OCI-LY7 (cell line): ENCODE measurements around the gene ZNF423. TPM values are rescaled to one million over a fixed set of nuclear protein-coding genes. Genes with fewer than 3 reads are reported as not detected.

Experiments used
- BruUV-seq: library from RNA; stranded (reverse); fragments of 400-500 nt; replicated peaks from 2 replicates; lab custom pipeline; 2021; lab: Mats Ljungman, UMichigan
- CTCF ChIA-PET: fragments of 300-600 bp; sonication (Branson Sonifier 250); formaldehyde crosslinking; loops from one replicate; lab custom pipeline; 2022; ENCODE audit warnings: antibody characterized with exemption; ENCODE audit not compliant: unreplicated experiment; lab: Charles Lee
- POLR2A ChIA-PET: fragments of 300-600 bp; sonication (Branson Sonifier 250); formaldehyde crosslinking; loops from one replicate; lab custom pipeline; 2022; ENCODE audit warnings: antibody characterized with exemption; lab: Charles Lee
- DNase-seq: peaks from one replicate; pipeline ENCODE4 v3.0.0-alpha.2; 2015; ENCODE audit warnings: low spot score
- H2AFZ ChIP-seq: fragments of 200-600 bp; sonication (generic), shearing (Covaris generic); 2 replicates; pipeline ENCODE4 v1.6.1; 2014; ENCODE audit warnings: mild to moderate bottlenecking, antibody characterized with exemption, low read length, moderate library complexity
- H3K27ac ChIP-seq: fragments of 200-600 bp; sonication (generic); 2 replicates; pipeline ENCODE4 v1.5.1; 2014; ENCODE audit warnings: mixed run types, low read depth, mild to moderate bottlenecking, moderate library complexity, low read length, inconsistent platforms; ENCODE audit not compliant: poor library complexity, severe bottlenecking
- H3K36me3 ChIP-seq: fragments of 200-600 bp; sonication (generic); 2 replicates; pipeline ENCODE4 v1.6.1; 2014; ENCODE audit warnings: mild to moderate bottlenecking, antibody characterized with exemption, low read length, moderate library complexity, mixed read lengths; ENCODE audit not compliant: insufficient read depth
- H3K4me1 ChIP-seq: fragments of 200-600 bp; sonication (generic); 2 replicates; pipeline ENCODE4 v1.5.1; 2014; ENCODE audit warnings: mild to moderate bottlenecking, low read length; ENCODE audit not compliant: insufficient read depth, poor library complexity, severe bottlenecking
- H3K4me2 ChIP-seq: fragments of 200-600 bp; sonication (generic); 2 replicates; pipeline ENCODE4 v1.6.1; 2014; ENCODE audit warnings: mild to moderate bottlenecking, low read length
- H3K4me3 ChIP-seq: fragments of 200-600 bp; sonication (generic); 2 replicates; pipeline ENCODE4 v1.5.1; 2014; ENCODE audit warnings: mild to moderate bottlenecking, low read depth, low read length; ENCODE audit not compliant: poor library complexity, severe bottlenecking
- H3K79me2 ChIP-seq: fragments of 200-600 bp; sonication (generic); 2 replicates; pipeline ENCODE4 v1.6.1; 2016; ENCODE audit warnings: low read depth, mild to moderate bottlenecking, low read length, moderate library complexity, mixed read lengths; ENCODE audit not compliant: insufficient read depth
- H3K9me2 ChIP-seq: fragments of 200-600 bp; sonication (generic); 2 replicates; pipeline ENCODE4 v1.6.1; 2016; ENCODE audit warnings: mild to moderate bottlenecking, low read length, mixed read lengths; ENCODE audit not compliant: insufficient read depth
- H3K9me3 ChIP-seq: fragments of 200-600 bp; sonication (generic); 2 replicates; pipeline ENCODE4 v1.6.1; 2014; ENCODE audit warnings: mild to moderate bottlenecking, mixed run types, low read length, mixed read lengths
- H4K20me1 ChIP-seq: fragments of 200-600 bp; sonication (generic); 2 replicates; pipeline ENCODE4 v1.6.1; 2014; ENCODE audit warnings: mild to moderate bottlenecking, antibody characterized with exemption, low read length, moderate library complexity, mixed read lengths; ENCODE audit not compliant: insufficient read depth
- CTCF ChIP-seq: fragments of 200-600 bp; sonication (generic); conservative IDR thresholded peaks from 2 replicates; pipeline ENCODE4 v1.5.1; 2014; ENCODE audit warnings: mild to moderate bottlenecking, antibody characterized with exemption, low read length, moderate library complexity, mixed read lengths
- EZH2phosphoT487 ChIP-seq: fragments of 200-600 bp; sonication (generic); IDR thresholded peaks from 2 replicates; pipeline ENCODE4 v1.6.1; 2018; ENCODE audit warnings: low read depth, borderline replicate concordance, mild to moderate bottlenecking, mixed run types, antibody characterized with exemption, low read length, moderate library complexity, mixed read lengths
- intact Hi-C: fragments of 100-400 bp; cut with micrococcal nuclease; formaldehyde crosslinking; loops from one replicate; pipeline ENCODE4 v1.10.0; 2022; ENCODE audit not compliant: unreplicated experiment
- small RNA-seq: library from RNA; depleted of rRNA; stranded (forward); fragments of <200 nt; gene quantifications from one replicate; pipeline ENCODE3, GENCODE V24; 2014
- total RNA-seq, 2 experiments: library from RNA; depleted of rRNA in 1 of 2; stranded (reverse); fragments of >200 nt in 1 of 2; shearing (Covaris generic) in 1 of 2; gene quantifications; 2 replicates each; pipeline ENCODE4 v1.2.3, GENCODE V29; 2014 to 2022

ZNF423 gene
- total RNA-seq, 2 experiments from 2014 or later, result 0.09 to 0.13 TPM

DNA sequence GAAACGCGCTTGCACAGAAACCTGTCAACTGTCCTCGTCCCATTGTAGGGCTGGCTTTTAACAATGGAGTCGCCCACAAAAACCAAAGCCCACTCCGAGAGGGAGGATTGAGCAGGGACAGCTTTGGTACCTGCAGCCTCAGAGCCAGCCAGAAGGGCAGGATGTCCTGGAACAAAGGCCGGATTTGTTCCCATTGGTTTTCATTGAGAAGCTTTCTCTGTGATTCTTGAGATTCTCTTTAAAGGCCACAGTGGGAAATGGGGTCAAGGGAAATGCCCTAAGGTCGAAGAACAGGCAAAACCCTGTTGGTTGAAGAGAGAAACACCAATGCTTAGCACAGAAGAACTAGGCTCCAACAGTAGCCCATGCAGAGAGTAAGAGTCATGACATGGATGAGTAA is 416.9 kb downstream of the ZNF423 start:
- ChIA-PET CTCF (interaction anchor here (1.2 kb wide), 1 partner anchor 24 kb away, joined by 4 read pairs; no protein-coding TSS in a partner anchor), POLR2A (interaction anchor here (0.8 to 1.3 kb wide), 3 partner anchors 112 to 586 kb away, joined by 3 to 4 read pairs (median 4); partner anchors contain the start of gene CNEP1R1)
- H3K4me3 ChIP-seq, result no peak overlapping the region
- no peak overlapping the region for H2AFZ ChIP-seq
- no peaks in the 10 kb centered on the region for H4K20me1 ChIP-seq
- intact Hi-C loops, result no loop called here
- no peaks in the 10 kb centered on the region for H3K9me3 ChIP-seq
- no peaks in the 10 kb centered on the region for H3K36me3 ChIP-seq
- H3K9me2 ChIP-seq, result no peaks in the 10 kb centered on the region
- H3K4me1 ChIP-seq, result peaks cover 47% of the 10 kb centered on the region
- BruUV-seq, result no TSS peak
- no peak for DNase-seq
- TF ChIP-seq EZH2phosphoT487 (no peak), CTCF (no peak)
- no peak overlapping the region for H3K27ac ChIP-seq
- H3K4me2 ChIP-seq, result no peak overlapping the region
- no peaks in the 10 kb centered on the region for H3K79me2 ChIP-seq

Small RNA genes within 50 kb of the gene (small RNA-seq; reads per million reads assigned to genes)
- gene MRPS21P7 (not detected), gene MRPS21P8 (not detected)

Other genes with a start within 250 kb of the ZNF423 start
- 19.9 and 23.1 TPM in 2 replicates for gene CNEP1R1, start 169.1 kb upstream of the ZNF423 start, total RNA-seq (2014; rRNA removed; shearing (Covaris generic))
- 24.1 and 26.3 TPM in 2 replicates for gene CNEP1R1, start 169.1 kb upstream of the ZNF423 start, total RNA-seq (2022)
- gene HEATR3, start 209.9 kb upstream of the ZNF423 start, total RNA-seq (2014; rRNA removed; shearing (Covaris generic)), result 36.8 and 50.6 TPM in 2 replicates
- 25.0 and 34.2 TPM in 2 replicates for gene HEATR3, start 209.9 kb upstream of the ZNF423 start, total RNA-seq (2022)